ENCODE data around the gene ZNF532.

The ZNF532 gene

DNA sequence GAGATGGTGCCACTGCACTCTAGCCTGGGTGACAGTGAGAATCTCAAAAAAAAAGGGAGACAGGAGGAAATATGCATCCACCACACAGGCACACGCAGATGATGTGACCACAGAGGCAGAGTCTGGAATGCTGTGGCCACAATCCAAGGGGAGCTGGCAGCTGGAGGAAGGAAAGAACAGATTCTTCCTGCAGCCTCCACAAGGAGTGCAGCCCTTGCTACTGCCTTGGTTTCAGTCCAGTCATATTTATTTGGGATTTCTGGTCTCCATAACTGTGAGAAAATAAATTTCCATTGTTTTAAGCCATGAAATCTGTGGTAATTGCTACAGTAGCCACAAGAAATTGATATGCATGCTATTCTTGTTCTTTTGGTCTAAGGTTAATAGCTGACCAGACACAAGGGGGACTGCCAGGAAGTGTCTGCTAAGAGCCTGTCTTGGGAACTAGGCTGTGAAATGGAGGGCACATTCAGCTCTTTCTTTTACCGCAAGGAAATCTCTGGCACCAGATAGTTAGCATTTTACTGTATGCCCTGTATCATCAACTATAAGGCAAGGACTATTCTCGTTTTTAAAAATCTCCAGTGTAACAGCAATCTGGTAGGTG lies 141.9 kb downstream of the ZNF532 start:
- H3K27ac ChIP-seq: no peak overlapping the region
- TF ChIP-seq ZFX (IDR thresholded peaks at IDR 0.05; ENCODE audit: borderline replicate concordance): no peak
- TF ChIP-seq, protein P1, sequence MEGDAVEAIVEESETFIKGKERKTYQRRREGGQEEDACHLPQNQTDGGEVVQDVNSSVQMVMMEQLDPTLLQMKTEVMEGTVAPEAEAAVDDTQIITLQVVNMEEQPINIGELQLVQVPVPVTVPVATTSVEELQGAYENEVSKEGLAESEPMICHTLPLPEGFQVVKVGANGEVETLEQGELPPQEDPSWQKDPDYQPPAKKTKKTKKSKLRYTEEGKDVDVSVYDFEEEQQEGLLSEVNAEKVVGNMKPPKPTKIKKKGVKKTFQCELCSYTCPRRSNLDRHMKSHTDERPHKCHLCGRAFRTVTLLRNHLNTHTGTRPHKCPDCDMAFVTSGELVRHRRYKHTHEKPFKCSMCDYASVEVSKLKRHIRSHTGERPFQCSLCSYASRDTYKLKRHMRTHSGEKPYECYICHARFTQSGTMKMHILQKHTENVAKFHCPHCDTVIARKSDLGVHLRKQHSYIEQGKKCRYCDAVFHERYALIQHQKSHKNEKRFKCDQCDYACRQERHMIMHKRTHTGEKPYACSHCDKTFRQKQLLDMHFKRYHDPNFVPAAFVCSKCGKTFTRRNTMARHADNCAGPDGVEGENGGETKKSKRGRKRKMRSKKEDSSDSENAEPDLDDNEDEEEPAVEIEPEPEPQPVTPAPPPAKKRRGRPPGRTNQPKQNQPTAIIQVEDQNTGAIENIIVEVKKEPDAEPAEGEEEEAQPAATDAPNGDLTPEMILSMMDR (IDR thresholded peaks at IDR 0.05): no peak

GRCh38 chr18:59008302-59008974 lies 143.8 kb downstream of the ZNF532 start:
- H3K27ac ChIP-seq: no peak overlapping the region
- TF ChIP-seq ZFX (IDR thresholded peaks at IDR 0.05; ENCODE audit: borderline replicate concordance): no peak
- TF ChIP-seq, protein P1 (IDR thresholded peaks at IDR 0.05): no peak

- no peak overlapping the region for H3K27ac ChIP-seq
- no peak for TF ChIP-seq ZFX (IDR thresholded peaks at IDR 0.05; ENCODE audit: borderline replicate concordance)
- TF ChIP-seq, protein P1 (IDR thresholded peaks at IDR 0.05): no peak
Measured at GRCh38 chr18:59009846-59010245, 145.2 kb downstream of the ZNF532 start.

GRCh38 chr18:59011289-59011688 lies 146.6 kb downstream of the ZNF532 start:
- TF ChIP-seq, protein P1 (IDR thresholded peaks at IDR 0.05): no peak
- TF ChIP-seq ZFX (IDR thresholded peaks at IDR 0.05; ENCODE audit: borderline replicate concordance): no peak
- no peak overlapping the region for H3K27ac ChIP-seq

DNA sequence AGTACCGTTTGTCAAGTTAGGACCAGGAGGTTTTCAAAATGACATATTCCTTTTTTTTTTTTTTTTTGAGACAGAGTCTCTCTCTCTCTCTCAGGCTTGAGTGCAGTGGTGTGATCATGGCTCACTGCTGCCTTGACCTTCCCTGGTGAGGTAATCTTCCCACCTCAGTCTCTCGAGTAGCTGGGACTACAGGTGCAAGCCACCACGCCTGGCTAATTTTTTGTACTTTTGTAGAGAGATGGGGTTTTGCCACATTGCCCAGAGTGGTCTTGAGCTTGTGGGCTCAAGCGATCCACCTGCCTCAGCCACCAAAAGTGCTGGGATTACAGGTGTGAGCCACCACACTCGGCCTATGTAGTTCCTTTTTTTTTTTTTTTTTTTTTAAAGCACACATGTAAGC lies 147.1 kb downstream of the ZNF532 start:
- TF ChIP-seq, protein P1 (IDR thresholded peaks at IDR 0.05): no peak
- no peak for TF ChIP-seq ZFX (IDR thresholded peaks at IDR 0.05; ENCODE audit: borderline replicate concordance)
- no peak overlapping the region for H3K27ac ChIP-seq

GRCh38 chr18:59012815-59013705 lies 148.4 kb downstream of the ZNF532 start:
- no peak overlapping the region for H3K27ac ChIP-seq
- TF ChIP-seq, protein P1 (IDR thresholded peaks at IDR 0.05): no peak
- no peak for TF ChIP-seq ZFX (IDR thresholded peaks at IDR 0.05; ENCODE audit: borderline replicate concordance)
